HEK293 (cell line): Measurements from ENCODE around the gene LYPD6B.

Experiments used
- CTCF ChIA-PET: fragments of 350-600 bp; formaldehyde crosslinking; extraction: SDS; loops from one replicate; lab custom pipeline; 2021; ENCODE audit warnings: antibody characterized with exemption; lab: Yijun Ruan, JAX
- POLR2A ChIA-PET: fragments of 300-600 bp; formaldehyde crosslinking; extraction: SDS; loops from one replicate; lab custom pipeline; 2020; ENCODE audit warnings: antibody characterized with exemption, inconsistent platforms; lab: Yijun Ruan, JAX
- H3K27ac ChIP-seq: fragments of 200-500 bp; sonication (Bioruptor generic); 2 replicates; pipeline ENCODE4 v1.5.1; 2014; ENCODE audit warnings: low read depth, low read length, control low read depth, inconsistent platforms; ENCODE audit errors: extremely low read depth
- H3K36me3 ChIP-seq, 2 experiments: fragments of 200-500 bp in 1 of 2; sonication (Bioruptor generic) in 1 of 2; 1 replicate in 1 of 2; 2 replicates in 1 of 2; pipeline ENCODE4 v1.5.1; 2014 to 2017; ENCODE audit warnings: inconsistent platforms in 2 of 2, low read length in 2 of 2; ENCODE audit not compliant: control insufficient read depth in 2 of 2, insufficient read depth in 1 of 2
- H3K4me1 ChIP-seq: fragments of 200-500 bp; sonication (Bioruptor generic); 2 replicates; pipeline ENCODE4 v1.5.1; 2014; ENCODE audit warnings: mild to moderate bottlenecking, low read length, inconsistent platforms; ENCODE audit not compliant: control insufficient read depth, insufficient read depth
- H3K4me3 ChIP-seq: 2 replicates; pipeline ENCODE4 v1.5.1; 2011; ENCODE audit warnings: low read depth, mild to moderate bottlenecking, control low read depth, low read length, moderate library complexity
- H3K9me3 ChIP-seq: fragments of 200-500 bp; sonication (Bioruptor generic); 2 replicates; pipeline ENCODE4 v1.5.1; 2014; ENCODE audit warnings: low read depth, low read length, inconsistent platforms; ENCODE audit not compliant: control insufficient read depth, insufficient read depth
- FEZF1 ChIP-seq: fragments of 450-650 bp; formaldehyde crosslinking; IDR thresholded peaks from 2 replicates; pipeline ENCODE4 v1.5.1; 2016; ENCODE audit warnings: missing biosample characterization, missing genetic modification characterization
- OVOL3 ChIP-seq: fragments of 450-650 bp; formaldehyde crosslinking; IDR thresholded peaks from 2 replicates; pipeline ENCODE4 v1.5.1; 2016; ENCODE audit warnings: missing biosample characterization, missing genetic modification characterization
- PRDM1 ChIP-seq: fragments of 450-650 bp; formaldehyde crosslinking; IDR thresholded peaks from 2 replicates; pipeline ENCODE4; 2016; ENCODE audit warnings: missing biosample characterization, missing genetic modification characterization
- PRDM2 ChIP-seq: fragments of 450-650 bp; formaldehyde crosslinking; IDR thresholded peaks from 2 replicates; pipeline ENCODE4 v1.5.1; 2016; ENCODE audit warnings: missing biosample characterization, missing genetic modification characterization, borderline replicate concordance
- PRDM4 ChIP-seq: fragments of 450-650 bp; formaldehyde crosslinking; IDR thresholded peaks from 2 replicates; pipeline ENCODE4 v1.5.1; 2017; ENCODE audit warnings: missing biosample characterization, missing genetic modification characterization
- ZNF132 ChIP-seq: fragments of 450-650 bp; formaldehyde crosslinking; IDR thresholded peaks from 2 replicates; pipeline ENCODE4 v1.5.1; 2017; ENCODE audit warnings: missing biosample characterization, missing genetic modification characterization, borderline replicate concordance
- ZNF133 ChIP-seq: fragments of 450-650 bp; formaldehyde crosslinking; IDR thresholded peaks from 2 replicates; pipeline ENCODE4 v1.5.1; 2016; ENCODE audit warnings: missing biosample characterization, missing genetic modification characterization
- ZNF214 ChIP-seq: fragments of 450-650 bp; formaldehyde crosslinking; IDR thresholded peaks from 2 replicates; pipeline ENCODE4 v1.5.1; 2017; ENCODE audit warnings: missing biosample characterization, mild to moderate bottlenecking, missing genetic modification characterization, borderline replicate concordance
- ZNF561 ChIP-seq: fragments of 450-650 bp; IDR thresholded peaks from 2 replicates; pipeline ENCODE4 v1.5.1; 2018; ENCODE audit warnings: missing biosample characterization, missing genetic modification characterization, borderline replicate concordance
- ZNF692 ChIP-seq: fragments of 450-650 bp; formaldehyde crosslinking; IDR thresholded peaks from 2 replicates; pipeline ENCODE4 v1.5.1; 2016; ENCODE audit warnings: missing biosample characterization, missing genetic modification characterization

LYPD6B gene

GRCh38 chr2:148998831-148999200 is 39.7 kb upstream of the LYPD6B start (continued):
- no peak for TF ChIP-seq ZNF132 (tag by site-specific recombination)
- TF ChIP-seq ZNF561 (tag by site-specific recombination) = no peak
- no peak for TF ChIP-seq ZNF214 (tag by site-specific recombination)
- TF ChIP-seq ZNF692 (tag by site-specific recombination) = no peak
- no peak for TF ChIP-seq OVOL3

- H3K4me3 ChIP-seq = no peak overlapping the region
- peaks cover 5 to 86% of the 10 kb centered on the region in 2 experiments; a peak in 1 of 3 replicates for H3K36me3 ChIP-seq
Observed at GRCh38 chr2:148999451-148999921, 39.0 kb upstream of the LYPD6B start.

GRCh38 chr2:149000158-149000938 is 38.2 kb upstream of the LYPD6B start:
- H3K36me3 ChIP-seq = peaks cover 5 to 78% of the 10 kb centered on the region in 2 experiments; a peak in 1 of 3 replicates
- H3K9me3 ChIP-seq = no peaks in the 10 kb centered on the region
- H3K27ac ChIP-seq = no peak overlapping the region
- TF ChIP-seq ZNF133 (tag by site-specific recombination) (no peak), PRDM1 (no peak), PRDM2 (tag by site-specific recombination) (no peak)
- H3K4me1 ChIP-seq = no peaks in the 10 kb centered on the region
- CTCF ChIA-PET = interaction anchor here (1.0 kb wide), 1 partner anchor 10 kb away, joined by 4 read pairs; no protein-coding TSS in a partner anchor
- POLR2A ChIA-PET = no interaction called here
- H3K4me3 ChIP-seq = no peak overlapping the region

More at GRCh38 chr2:148999451-148999921, 39.0 kb upstream of the LYPD6B start:
- Histone ChIP-seq H3K9me3 (no peaks in the 10 kb centered on the region), H3K4me1 (no peaks in the 10 kb centered on the region), H3K27ac (no peak overlapping the region)
- POLR2A ChIA-PET = no interaction called here
- CTCF ChIA-PET = no interaction called here
- 0 out of 2 replicates have a peak, but pooled peaks have one; percentile 12 for TF ChIP-seq FEZF1 (tag by site-specific recombination)
- TF ChIP-seq PRDM4 (tag by site-specific recombination) = no peak
